Stimulated activated naive CD8-positive, alpha-beta T cell treated with anti-CD3 and anti-CD28 coated beads, Interleukin-15, amount 100 ng/mL, for 72 hours (primary cell): Measurements from ENCODE around the gene OCA2.
"Not testable (repeated sequence)": the region's sequence is repeated elsewhere in the genome, so short reads cannot be mapped to it uniquely, and the experiment has no call there.

ENCODE experiments used
- ATAC-seq: fragments of 150-1000 bp; cut with Tn5 transposase; 2 replicates; pipeline ENCODE4 v1.10.0; 2021; ENCODE audit warnings: mild to moderate bottlenecking, moderate library complexity
- DNase-seq, 2 donors: peaks; one replicate each; pipeline ENCODE4 v3.0.0; 2021 to 2022
- H3K27ac Mint-ChIP-seq, 2 donors: one replicate each; pipeline ENCODE4 v1.8.0; 2022; ENCODE audit warnings: mild to moderate bottlenecking in 2 of 2, mixed read lengths in 2 of 2, moderate library complexity in 2 of 2
- H3K27me3 Mint-ChIP-seq: one replicate; pipeline ENCODE4 v1.8.0; 2022; ENCODE audit warnings: mixed read lengths
- H3K4me1 Mint-ChIP-seq: one replicate; pipeline ENCODE4 v1.8.0; 2022; ENCODE audit warnings: mild to moderate bottlenecking, mixed read lengths
- H3K4me3 Mint-ChIP-seq, 2 donors: one replicate each; pipeline ENCODE4 v1.8.0; 2022; ENCODE audit warnings: mild to moderate bottlenecking in 2 of 2, mixed read lengths in 2 of 2, moderate library complexity in 1 of 2
- H3K9me3 Mint-ChIP-seq, 2 donors: one replicate each; pipeline ENCODE4 v1.8.0; 2022; ENCODE audit warnings: mixed read lengths in 2 of 2

The OCA2 gene

GRCh38 chr15:27770769-27771554 is 328.2 kb downstream of the OCA2 start:
- Mint-ChIP-seq H3K4me3 (no peak overlapping the region), H3K9me3 (peaks cover 9 to 24% of the 10 kb centered on the region in 2 donors), H3K4me1 (no peaks in the 10 kb centered on the region), H3K27me3 (no peaks in the 10 kb centered on the region), H3K27ac (no peak overlapping the region)
- ATAC-seq (no peak), DNase-seq (no peak)

GRCh38 chr15:27770086-27770607 is 329.0 kb downstream of the OCA2 start:
- ATAC-seq (peak; percentile 54), DNase-seq (no peak)
- no peak overlapping the region for H3K4me3 Mint-ChIP-seq
- peaks cover 9 to 24% of the 10 kb centered on the region in 2 donors for H3K9me3 Mint-ChIP-seq
- no peak overlapping the region for H3K27ac Mint-ChIP-seq
- H3K4me1 Mint-ChIP-seq: no peaks in the 10 kb centered on the region
- H3K27me3 Mint-ChIP-seq: no peaks in the 10 kb centered on the region

- H3K27ac Mint-ChIP-seq: no peak overlapping the region
- ATAC-seq: no peak
These were observed 329.5 kb downstream of the OCA2 start for GRCh38 chr15:27769652-27770051.

GRCh38 chr15:27768732-27769475 is 330.2 kb downstream of the OCA2 start:
- Mint-ChIP-seq H3K9me3 (peaks cover 9 to 24% of the 10 kb centered on the region in 2 donors), H3K27ac (no peak overlapping the region), H3K4me1 (no peaks in the 10 kb centered on the region), H3K27me3 (no peaks in the 10 kb centered on the region), H3K4me3 (no peak overlapping the region)
- ATAC-seq: no peak
- no peak for DNase-seq

More at GRCh38 chr15:27769652-27770051, 329.5 kb downstream of the OCA2 start:
- Mint-ChIP-seq H3K4me3 (no peak overlapping the region), H3K27me3 (no peaks in the 10 kb centered on the region), H3K9me3 (peaks cover 9 to 24% of the 10 kb centered on the region in 2 donors), H3K4me1 (no peaks in the 10 kb centered on the region)
- DNase-seq: no peak

GRCh38 chr15:27767918-27768640 is 331.0 kb downstream of the OCA2 start:
- DNase-seq (no peak), ATAC-seq (no peak)
- no peaks in the 10 kb centered on the region for H3K4me1 Mint-ChIP-seq
- H3K27ac Mint-ChIP-seq: no peak overlapping the region
- no peaks in the 10 kb centered on the region for H3K27me3 Mint-ChIP-seq
- no peak overlapping the region for H3K4me3 Mint-ChIP-seq
- peaks cover 9 to 24% of the 10 kb centered on the region in 2 donors for H3K9me3 Mint-ChIP-seq

GRCh38 chr15:27767430-27767829 is 331.7 kb downstream of the OCA2 start:
- H3K27ac Mint-ChIP-seq, DNase-seq, H3K4me1 Mint-ChIP-seq, H3K4me3 Mint-ChIP-seq, ATAC-seq, H3K27me3 Mint-ChIP-seq: not testable (repeated sequence)
- H3K9me3 Mint-ChIP-seq: peaks cover 9 to 28% of the 10 kb centered on the region in 2 donors

GRCh38 chr15:27764339-27764738 is 334.8 kb downstream of the OCA2 start:
- no peak overlapping the region for H3K4me3 Mint-ChIP-seq
- H3K27me3 Mint-ChIP-seq: peaks cover 4% of the 10 kb centered on the region
- DNase-seq: no peak
- H3K27ac Mint-ChIP-seq: no peak overlapping the region
- peaks cover 4 to 25% of the 10 kb centered on the region in 2 donors for H3K9me3 Mint-ChIP-seq
- no peak for ATAC-seq
- H3K4me1 Mint-ChIP-seq: no peaks in the 10 kb centered on the region

GRCh38 chr15:27763514-27763913 is 335.6 kb downstream of the OCA2 start:
- H3K4me1 Mint-ChIP-seq: no peaks in the 10 kb centered on the region
- peaks cover 0 to 24% of the 10 kb centered on the region in 2 donors for H3K9me3 Mint-ChIP-seq
- DNase-seq: no peak
- no peak overlapping the region for H3K27ac Mint-ChIP-seq
- no peak for ATAC-seq
- H3K4me3 Mint-ChIP-seq: no peak overlapping the region
- H3K27me3 Mint-ChIP-seq: peaks cover 7% of the 10 kb centered on the region

- Mint-ChIP-seq H3K9me3 (peaks cover 0 to 17% of the 10 kb centered on the region in 2 donors), H3K4me3 (no peak overlapping the region), H3K27ac (no peak overlapping the region), H3K4me1 (no peaks in the 10 kb centered on the region), H3K27me3 (peaks cover 7% of the 10 kb centered on the region)
- ATAC-seq (no peak), DNase-seq (no peak)
These were observed 336.6 kb downstream of the OCA2 start for GRCh38 chr15:27762471-27762870.

- Mint-ChIP-seq H3K27ac (no peak overlapping the region), H3K4me1 (no peaks in the 10 kb centered on the region), H3K27me3 (peaks cover 7% of the 10 kb centered on the region), H3K9me3 (no peaks in the 10 kb centered on the region), H3K4me3 (no peak overlapping the region)
- ATAC-seq (no peak), DNase-seq (no peak)
These were observed 342.1 kb downstream of the OCA2 start for GRCh38 chr15:27757052-27757451.

- H3K27ac Mint-ChIP-seq: no peak overlapping the region
- no peaks in the 10 kb centered on the region for H3K27me3 Mint-ChIP-seq
- no peaks in the 10 kb centered on the region for H3K4me1 Mint-ChIP-seq
- ATAC-seq: no peak
- H3K4me3 Mint-ChIP-seq: no peak overlapping the region
- no peaks in the 10 kb centered on the region for H3K9me3 Mint-ChIP-seq
- no peak for DNase-seq
These were observed 346.4 kb downstream of the OCA2 start for GRCh38 chr15:27752691-27753090.

GRCh38 chr15:27747997-27748396 is 351.1 kb downstream of the OCA2 start:
- Mint-ChIP-seq H3K27ac (no peak overlapping the region), H3K27me3 (no peaks in the 10 kb centered on the region), H3K4me1 (no peaks in the 10 kb centered on the region), H3K9me3 (peaks cover 0 to 15% of the 10 kb centered on the region in 2 donors), H3K4me3 (no peak overlapping the region)
- DNase-seq (no peak), ATAC-seq (no peak)

- no peak for ATAC-seq
- no peak for DNase-seq
- H3K4me1 Mint-ChIP-seq: no peaks in the 10 kb centered on the region
- no peaks in the 10 kb centered on the region for H3K27me3 Mint-ChIP-seq
- H3K9me3 Mint-ChIP-seq: peaks cover 0 to 15% of the 10 kb centered on the region in 2 donors
- no peak overlapping the region for H3K4me3 Mint-ChIP-seq
- no peak overlapping the region for H3K27ac Mint-ChIP-seq
These were observed 352.6 kb downstream of the OCA2 start for GRCh38 chr15:27746401-27746955.

- DNase-seq (no peak), ATAC-seq (no peak)
- no peaks in the 10 kb centered on the region for H3K4me1 Mint-ChIP-seq
- H3K9me3 Mint-ChIP-seq: peaks cover 5 to 15% of the 10 kb centered on the region in 2 donors
- no peaks in the 10 kb centered on the region for H3K27me3 Mint-ChIP-seq
- H3K27ac Mint-ChIP-seq: no peak overlapping the region
- H3K4me3 Mint-ChIP-seq: no peak overlapping the region
These were observed 354.5 kb downstream of the OCA2 start for GRCh38 chr15:27744641-27745040.

- Mint-ChIP-seq H3K27me3 (no peaks in the 10 kb centered on the region), H3K9me3 (peaks cover 6 to 15% of the 10 kb centered on the region in 2 donors), H3K27ac (no peak overlapping the region), H3K4me3 (no peak overlapping the region), H3K4me1 (no peaks in the 10 kb centered on the region)
- ATAC-seq: no peak
- no peak for DNase-seq
These were observed 355.5 kb downstream of the OCA2 start for GRCh38 chr15:27743638-27744037.
